Natural killer cell (primary cell): ENCODE measurements around the gene TCN2. TPM values are rescaled to one million over a fixed set of nuclear protein-coding genes. Genes with fewer than 3 reads are reported as not detected.

Source experiments
- ATAC-seq, 3 donors: fragments of 150-1000 bp in 2 of 3; fragments of 200-7000 bp in 1 of 3; cut with Tn5 transposase; 1 replicate in 1 of 3; 2 replicates in 2 of 3; pipeline ENCODE4 v1.10.0; 2021; ENCODE audit warnings: mild to moderate bottlenecking in 2 of 3, moderate library complexity in 2 of 3
- DNase-seq, 2 donors: peaks; one replicate each; pipeline versions ENCODE4 v3.0.0 to v3.0.0-alpha.2; 2013 to 2021; ENCODE audit warnings: mixed read lengths in 1 of 2
- H3K27ac ChIP-seq: one replicate; pipeline ENCODE4 v1.5.1; 2013; ENCODE audit warnings: mild to moderate bottlenecking, low read length
- H3K27me3 ChIP-seq: one replicate; pipeline ENCODE4 v1.6.1; 2013; ENCODE audit warnings: low read length; ENCODE audit not compliant: control insufficient read depth, insufficient read depth
- H3K36me3 ChIP-seq: one replicate; pipeline ENCODE4 v1.6.1; 2013; ENCODE audit warnings: low read length; ENCODE audit not compliant: control insufficient read depth, insufficient read depth
- H3K4me1 ChIP-seq: one replicate; pipeline ENCODE4 v1.6.1; 2013; ENCODE audit warnings: low read length; ENCODE audit not compliant: control insufficient read depth, insufficient read depth
- H3K4me3 ChIP-seq: one replicate; pipeline ENCODE4 v1.5.1; 2013; ENCODE audit warnings: low read length
- H3K9me3 ChIP-seq: one replicate; pipeline ENCODE4 v1.6.1; 2013; ENCODE audit warnings: low read length; ENCODE audit not compliant: control insufficient read depth, insufficient read depth
- H3K27ac Mint-ChIP-seq, 2 donors: one replicate each; pipeline ENCODE4 v1.8.0; 2022; ENCODE audit warnings: mild to moderate bottlenecking in 2 of 2, mixed read lengths in 2 of 2, moderate library complexity in 1 of 2
- H3K27me3 Mint-ChIP-seq, 2 donors: one replicate each; pipeline ENCODE4 v1.8.0; 2022; ENCODE audit warnings: low read depth in 2 of 2, mixed read lengths in 2 of 2
- H3K36me3 Mint-ChIP-seq: one replicate; pipeline ENCODE4 v1.8.0; 2022; ENCODE audit warnings: mixed read lengths
- H3K4me1 Mint-ChIP-seq, 2 donors: one replicate each; pipeline ENCODE4 v1.8.0; 2022; ENCODE audit warnings: mixed read lengths in 2 of 2
- H3K4me3 Mint-ChIP-seq: one replicate; pipeline ENCODE4 v1.8.0; 2022; ENCODE audit warnings: mild to moderate bottlenecking, moderate library complexity, mixed read lengths
- H3K9me3 Mint-ChIP-seq, 2 donors: one replicate each; pipeline ENCODE4 v1.8.0; 2022; ENCODE audit warnings: mixed read lengths in 2 of 2
- CTCF ChIP-seq: fragments of 200-600 bp; IDR thresholded peaks from one replicate; pipeline ENCODE4 v1.8.0; 2022; ENCODE audit warnings: antibody characterized with exemption
- WGBS: methylation state at CpG from one replicate; pipeline ENCODE4 v1.1.7; 2013; ENCODE audit warnings: missing lambda C conversion rate; ENCODE audit not compliant: insufficient coverage; 5-methylcytosine and 5-hydroxymethylcytosine counted together
- intact Hi-C: fragments of 100-400 bp; cut with micrococcal nuclease; formaldehyde crosslinking; loops from one replicate; pipeline ENCODE4 v1.14.2; 2022
- total RNA-seq, 4 donors: library from RNA; stranded (reverse); fragments of 120-200 nt in 1 of 4; gene quantifications; one replicate each; pipeline versions ENCODE4 v1.2.3 to v1.2.4, GENCODE V29; 2013 to 2022

TCN2 gene
- total RNA-seq, 3 donors from 2014 or later (not counting 1 experiment from before 2014, with no cell fraction given) = 0.42 to 1.2 (median 0.95) TPM

GRCh38 chr22:30602049-30602448, 4.9 kb upstream of the TCN2 start:
- Histone ChIP-seq H3K36me3 (no peaks in the 10 kb centered on the region), H3K27me3 (no peaks in the 10 kb centered on the region), H3K9me3 (no peaks in the 10 kb centered on the region), H3K4me1 (peaks cover 18% of the 10 kb centered on the region), H3K27ac (no peak overlapping the region), H3K4me3 (no peak overlapping the region)
- ATAC-seq (peak in 2 of 3 donors; percentile 27 to 43), DNase-seq (peak in 1 of 2 donors; percentile 59)
- Mint-ChIP-seq H3K9me3 (no peaks in the 10 kb centered on the region), H3K36me3 (no peaks in the 10 kb centered on the region), H3K4me1 (peaks cover 9 to 17% of the 10 kb centered on the region in 2 donors), H3K27ac (peak overlapping the region in 1 of 2 donors; percentile 54), H3K27me3 (no peaks in the 10 kb centered on the region), H3K4me3 (no peak overlapping the region)
- intact Hi-C loops = no loop called here
- WGBS = 71% methylated on average over 3 of the region's 3 CpGs
- no peak for TF ChIP-seq CTCF

GRCh38 chr22:30603801-30604200, 3.2 kb upstream of the TCN2 start:
- TF ChIP-seq CTCF = no peak

GRCh38 chr22:30604723-30605122, 2.3 kb upstream of the TCN2 start:
- ATAC-seq (no peak), DNase-seq (no peak)
- Mint-ChIP-seq H3K27me3 (peaks cover 0 to 7% of the 10 kb centered on the region in 2 donors), H3K4me3 (no peak overlapping the region), H3K4me1 (peaks cover 13 to 27% of the 10 kb centered on the region in 2 donors), H3K9me3 (no peaks in the 10 kb centered on the region), H3K27ac (no peak overlapping the region), H3K36me3 (no peaks in the 10 kb centered on the region)
- Histone ChIP-seq H3K27ac (no peak overlapping the region), H3K9me3 (no peaks in the 10 kb centered on the region), H3K36me3 (no peaks in the 10 kb centered on the region), H3K27me3 (no peaks in the 10 kb centered on the region), H3K4me3 (no peak overlapping the region), H3K4me1 (peaks cover 44% of the 10 kb centered on the region)
- no peak for TF ChIP-seq CTCF
- intact Hi-C loops = no loop called here
- 90% methylated on average over 2 of the region's 2 CpGs for WGBS

More at GRCh38 chr22:30603801-30604200, 3.2 kb upstream of the TCN2 start:
- Histone ChIP-seq H3K27ac (no peak overlapping the region), H3K27me3 (no peaks in the 10 kb centered on the region), H3K4me1 (peaks cover 35% of the 10 kb centered on the region), H3K4me3 (no peak overlapping the region), H3K9me3 (no peaks in the 10 kb centered on the region), H3K36me3 (no peaks in the 10 kb centered on the region)
- no peak overlapping the region for H3K27ac Mint-ChIP-seq
- 88% methylated on average over 2 of the region's 3 CpGs for WGBS
- peaks cover 13 to 22% of the 10 kb centered on the region in 2 donors for H3K4me1 Mint-ChIP-seq
- H3K36me3 Mint-ChIP-seq = no peaks in the 10 kb centered on the region
- no peaks in the 10 kb centered on the region for H3K9me3 Mint-ChIP-seq
- no peak for ATAC-seq
- intact Hi-C loops = no loop called here
- no peak for DNase-seq
- H3K27me3 Mint-ChIP-seq = no peaks in the 10 kb centered on the region
- H3K4me3 Mint-ChIP-seq = no peak overlapping the region
